ENCODE data around the gene AGAP1. TPM values are rescaled to one million over a fixed set of nuclear protein-coding genes. Genes with fewer than 3 reads are reported as not detected.

The AGAP1 gene
- total RNA-seq, 1 donor from 2014 or later = 43.8 TPM

GRCh38 chr2:235960011-235960715 lies 466.3 kb downstream of the AGAP1 start:
- Mint-ChIP-seq H3K27ac (ENCODE audit: unreplicated experiment) (peak overlapping the region; percentile 6), H3K4me1 (ENCODE audit: unreplicated experiment) (peaks cover 23% of the 10 kb centered on the region)

GRCh38 chr2:235960716-235961640 lies 467.1 kb downstream of the AGAP1 start:
- Mint-ChIP-seq H3K27me3 (ENCODE audit: unreplicated experiment) (no peaks in the 10 kb centered on the region), H3K9me3 (ENCODE audit: unreplicated experiment) (no peaks in the 10 kb centered on the region), H3K36me3 (ENCODE audit: unreplicated experiment) (peaks cover 8% of the 10 kb centered on the region), H3K4me1 (ENCODE audit: unreplicated experiment) (peaks cover 23% of the 10 kb centered on the region), H3K4me3 (ENCODE audit: unreplicated experiment) (no peak overlapping the region), H3K27ac (ENCODE audit: unreplicated experiment) (peak overlapping the region; percentile 6)
- no peak for DNase-seq (ENCODE audit: extremely low spot score, unreplicated experiment)
- no peak for TF ChIP-seq CTCF (IDR thresholded peaks at IDR 0.05)

More at GRCh38 chr2:235960011-235960715, 466.3 kb downstream of the AGAP1 start:
- TF ChIP-seq CTCF (IDR thresholded peaks at IDR 0.05) = no peak
- Mint-ChIP-seq H3K9me3 (ENCODE audit: unreplicated experiment) (no peaks in the 10 kb centered on the region), H3K36me3 (ENCODE audit: unreplicated experiment) (peaks cover 8% of the 10 kb centered on the region), H3K4me3 (ENCODE audit: unreplicated experiment) (no peak overlapping the region), H3K27me3 (ENCODE audit: unreplicated experiment) (no peaks in the 10 kb centered on the region)
- DNase-seq (ENCODE audit: extremely low spot score, unreplicated experiment) = no peak

GRCh38 chr2:235961711-235962110 lies 467.9 kb downstream of the AGAP1 start:
- H3K9me3 Mint-ChIP-seq (ENCODE audit: unreplicated experiment) = no peaks in the 10 kb centered on the region
- H3K36me3 Mint-ChIP-seq (ENCODE audit: unreplicated experiment) = peaks cover 8% of the 10 kb centered on the region
- no peak overlapping the region for H3K4me3 Mint-ChIP-seq (ENCODE audit: unreplicated experiment)
- H3K4me1 Mint-ChIP-seq (ENCODE audit: unreplicated experiment) = peaks cover 23% of the 10 kb centered on the region
- DNase-seq (ENCODE audit: extremely low spot score, unreplicated experiment) = no peak
- no peak for TF ChIP-seq CTCF (IDR thresholded peaks at IDR 0.05)
- H3K27ac Mint-ChIP-seq (ENCODE audit: unreplicated experiment) = no peak overlapping the region
- no peaks in the 10 kb centered on the region for H3K27me3 Mint-ChIP-seq (ENCODE audit: unreplicated experiment)

- DNase-seq (ENCODE audit: extremely low spot score, unreplicated experiment) = no peak
- Mint-ChIP-seq H3K4me3 (ENCODE audit: unreplicated experiment) (no peak overlapping the region), H3K36me3 (ENCODE audit: unreplicated experiment) (peaks cover 10% of the 10 kb centered on the region)
Observed at GRCh38 chr2:235963853-235964577, 470.2 kb downstream of the AGAP1 start.

More at GRCh38 chr2:235963853-235964577, 470.2 kb downstream of the AGAP1 start:
- TF ChIP-seq CTCF (IDR thresholded peaks at IDR 0.05) = no peak
- Mint-ChIP-seq H3K9me3 (ENCODE audit: unreplicated experiment) (no peaks in the 10 kb centered on the region), H3K4me1 (ENCODE audit: unreplicated experiment) (peaks cover 11% of the 10 kb centered on the region), H3K27me3 (ENCODE audit: unreplicated experiment) (no peaks in the 10 kb centered on the region), H3K27ac (ENCODE audit: unreplicated experiment) (no peak overlapping the region)

All from osteocyte (in vitro differentiated cells).